ENCODE data around the gene EPYC.

Gene EPYC

DNA sequence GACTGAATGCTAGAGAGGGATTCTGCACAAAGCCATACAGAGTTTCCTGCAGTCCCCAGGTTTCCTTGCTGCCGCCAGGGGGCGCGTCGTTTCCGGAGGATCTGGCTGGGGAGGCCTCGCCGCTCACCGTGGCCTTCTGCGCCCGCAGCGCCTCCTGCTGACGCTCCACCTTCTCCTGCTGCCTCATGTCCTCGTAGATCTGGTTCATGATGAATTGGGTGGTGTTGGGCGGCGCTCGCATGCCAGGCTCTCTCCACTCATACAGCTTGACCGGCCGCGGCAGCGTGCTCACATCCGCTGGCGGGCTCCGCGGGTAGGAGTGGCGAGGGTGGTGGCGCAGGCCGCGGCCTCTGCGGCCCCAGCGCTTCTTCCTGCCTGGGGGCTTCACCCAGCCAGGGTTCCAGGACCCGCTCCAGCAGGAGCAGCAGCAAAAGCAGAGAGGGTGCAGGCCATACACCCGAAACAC, 50.8 kb downstream of the EPYC start:
- FAIRE-seq, result no peak

- FAIRE-seq, result no peak
These were observed 53.2 kb downstream of the EPYC start for GRCh38 chr12:90951432-90952105.

- no peak for FAIRE-seq
These were observed 56.9 kb downstream of the EPYC start for GRCh38 chr12:90947869-90948268.

DNA sequence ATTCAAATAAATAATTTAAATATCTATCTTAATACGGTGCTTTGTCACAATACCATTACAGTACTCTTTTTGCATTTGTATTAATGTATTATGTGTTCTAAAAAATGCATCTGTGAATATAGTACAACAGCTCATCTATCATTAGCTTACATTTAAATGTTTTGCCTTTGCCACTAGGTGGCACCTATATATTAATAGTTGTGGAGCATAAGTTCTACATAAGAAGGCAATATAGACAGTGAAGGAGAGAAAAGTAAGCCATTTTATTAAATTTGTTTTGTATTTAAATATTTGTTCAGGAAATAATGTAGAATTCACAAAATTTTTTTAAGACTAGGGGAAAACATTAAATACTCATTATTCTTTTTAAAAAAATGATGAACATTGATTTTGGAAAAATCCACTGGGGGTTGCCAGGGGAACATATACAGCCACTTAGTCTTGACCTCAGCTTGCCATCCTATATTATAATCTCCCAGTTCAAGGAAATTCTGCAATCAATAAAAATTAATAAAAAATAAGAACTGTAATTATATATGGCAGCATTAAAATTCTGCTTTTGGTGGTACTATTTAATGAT, 59.6 kb downstream of the EPYC start:
- FAIRE-seq, result peak; percentile 98

DNA sequence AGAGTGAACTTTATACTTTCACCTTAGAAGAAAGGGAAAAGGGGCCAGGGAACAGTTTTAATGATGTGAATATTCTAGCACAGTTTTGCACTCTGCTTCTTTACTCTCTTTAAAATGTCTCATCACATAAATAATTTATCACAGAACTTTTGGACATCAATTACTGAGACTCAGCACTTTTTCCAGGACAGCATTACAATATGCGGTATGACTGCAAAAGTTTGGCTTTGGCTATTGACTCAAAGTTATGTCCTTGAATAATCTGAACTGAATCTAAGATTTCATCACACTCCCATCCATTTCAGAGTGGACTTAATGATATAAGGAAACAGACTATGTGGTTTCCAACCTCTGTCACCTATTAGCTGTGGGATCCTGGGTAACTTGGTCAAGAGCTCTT, 61.5 kb downstream of the EPYC start:
- FAIRE-seq, result no peak

DNA sequence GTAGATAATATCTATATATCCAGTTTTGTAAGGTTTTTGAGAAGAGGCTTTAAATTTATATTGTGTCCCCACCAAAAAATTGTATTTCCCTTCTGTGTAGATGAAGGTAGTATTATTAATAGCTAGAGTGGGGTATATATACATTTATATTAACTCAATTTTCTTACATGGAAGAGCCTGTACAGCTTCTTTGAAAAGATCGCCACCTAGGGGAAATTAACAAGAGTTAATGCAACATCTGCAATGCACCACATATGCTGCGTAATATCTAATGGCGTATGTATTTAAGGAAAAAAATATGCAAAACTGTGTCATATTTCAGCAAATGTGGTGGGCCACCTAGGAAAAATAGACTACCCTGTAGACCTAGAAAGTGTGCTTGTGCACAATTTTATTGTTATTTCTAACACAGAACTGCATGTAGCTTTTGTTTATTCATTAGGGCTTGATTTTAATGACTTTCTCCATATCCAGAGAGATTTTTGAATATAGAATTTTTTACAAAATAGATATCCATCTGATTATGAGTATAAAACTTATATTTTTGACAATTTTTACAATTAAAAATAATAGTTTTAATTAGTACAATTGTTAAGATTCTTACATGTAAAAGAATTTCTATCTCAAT, 63.8 kb downstream of the EPYC start:
- peak; percentile 91 for FAIRE-seq

DNA sequence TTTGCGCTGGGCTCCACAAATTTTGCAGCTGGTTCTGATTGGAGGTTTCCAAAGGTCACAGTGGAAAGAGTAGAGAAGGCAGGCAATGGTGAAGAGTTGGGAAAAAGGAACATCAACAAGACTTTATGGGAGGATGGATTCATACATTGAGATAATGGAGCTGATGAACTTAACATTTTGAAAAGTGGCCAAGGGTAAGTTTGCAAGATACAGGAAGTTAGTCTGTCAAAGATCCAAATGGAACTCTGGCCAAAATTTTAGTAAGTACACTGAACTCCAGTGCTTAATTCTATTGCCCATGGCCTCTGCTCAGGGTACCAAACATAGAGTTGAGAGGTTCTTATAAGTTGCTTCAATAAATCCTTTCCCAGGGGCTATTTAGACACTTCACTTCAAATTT, 65.4 kb downstream of the EPYC start:
- no peak for FAIRE-seq

DNA sequence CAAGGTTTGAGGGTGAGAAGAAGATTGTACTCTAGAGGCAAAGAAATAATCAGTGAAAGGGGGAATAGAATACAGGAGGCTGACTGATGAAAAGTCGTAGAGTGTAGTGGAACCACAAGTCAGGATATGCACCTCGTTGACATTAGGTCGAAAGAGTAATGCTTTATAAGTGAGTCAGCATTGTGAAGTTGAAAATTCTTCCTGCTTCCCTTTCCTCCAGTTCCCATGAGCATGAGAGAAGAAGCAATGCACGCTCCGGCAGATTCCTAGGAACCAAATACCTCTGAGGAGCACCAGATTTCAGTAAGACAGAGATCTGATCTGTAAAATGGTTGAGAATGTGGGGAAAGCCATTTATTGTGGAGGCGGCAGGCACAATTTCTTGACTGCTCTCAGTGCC, 66.3 kb downstream of the EPYC start:
- no peak for FAIRE-seq

- FAIRE-seq, result no peak
These were observed 67.1 kb downstream of the EPYC start for GRCh38 chr12:90937651-90938050.

DNA sequence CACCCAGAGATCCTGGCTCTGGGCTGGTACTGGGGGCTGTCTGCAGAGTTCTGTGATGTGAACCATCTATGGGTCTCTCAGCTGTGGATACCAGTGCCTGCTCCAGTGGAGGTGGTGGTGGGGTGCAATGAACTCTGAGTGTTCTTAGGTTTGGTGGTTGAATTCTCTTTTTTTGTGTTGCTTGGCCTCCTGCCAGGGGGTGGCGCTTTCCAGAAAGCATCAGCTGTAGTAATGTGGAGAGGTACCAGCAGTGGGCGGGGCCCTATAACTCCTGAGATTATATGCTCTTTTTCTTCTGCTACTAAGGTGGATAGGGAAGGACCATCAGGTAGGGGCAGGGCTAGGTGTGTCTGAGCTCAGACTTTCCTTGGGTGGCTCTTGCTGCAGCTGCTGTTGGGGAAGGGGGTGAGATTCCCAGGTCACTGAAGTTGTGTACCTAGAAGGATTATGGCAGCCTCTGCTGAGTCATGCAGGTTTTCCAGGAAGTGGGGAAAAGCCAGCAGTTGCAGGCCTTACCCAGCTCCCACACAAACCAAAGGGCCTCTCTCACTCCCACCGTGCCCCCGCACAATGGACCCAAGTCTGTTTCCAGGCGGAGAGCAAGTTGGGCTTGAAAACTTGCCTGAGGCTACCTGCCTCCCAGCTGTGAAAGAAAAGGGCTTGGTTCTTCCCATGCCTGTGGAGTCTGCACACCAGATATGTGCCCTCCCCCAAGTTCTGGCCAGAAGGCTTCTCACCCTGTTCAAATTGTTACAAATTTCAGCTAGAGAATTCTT, 68.4 kb downstream of the EPYC start:
- no peak for FAIRE-seq

DNA sequence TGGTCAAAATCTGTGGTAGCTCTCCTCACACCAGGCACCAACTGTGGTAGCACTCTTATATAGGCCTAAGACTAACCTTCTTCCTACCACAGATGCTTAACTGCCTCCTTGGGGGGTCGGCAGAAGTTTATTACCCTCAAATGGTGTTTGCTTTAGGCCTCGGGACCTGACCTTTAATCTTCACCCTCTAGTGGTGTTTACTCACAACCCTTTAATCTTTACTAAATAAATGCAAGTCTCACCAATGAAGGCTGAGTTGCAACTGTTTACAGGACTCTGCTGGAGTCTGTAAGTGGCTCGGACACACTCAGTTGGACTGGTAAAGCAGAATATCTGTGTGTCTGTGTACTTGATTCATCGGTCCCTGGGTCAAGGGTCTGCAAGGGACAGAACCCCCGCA, 79.2 kb downstream of the EPYC start:
- FAIRE-seq, result no peak

DNA sequence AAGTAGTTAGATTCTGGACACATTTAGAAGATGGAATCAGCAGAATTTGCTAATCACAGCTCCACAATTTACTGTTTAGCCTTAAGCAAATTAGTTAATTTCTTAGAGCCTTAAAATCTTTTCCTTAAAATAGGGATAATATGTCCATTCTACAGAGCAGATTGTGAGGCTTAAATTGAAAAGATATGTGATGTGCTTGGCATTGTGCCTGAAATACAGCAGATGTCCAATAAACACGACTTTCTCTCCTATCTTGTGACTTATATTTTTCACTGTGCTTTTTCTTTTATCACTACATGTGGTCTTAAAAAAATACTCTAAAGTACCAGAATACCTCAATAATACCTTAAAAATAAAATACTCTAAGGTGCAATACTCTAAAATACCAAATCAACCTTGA, 80.4 kb downstream of the EPYC start:
- no peak for FAIRE-seq

DNA sequence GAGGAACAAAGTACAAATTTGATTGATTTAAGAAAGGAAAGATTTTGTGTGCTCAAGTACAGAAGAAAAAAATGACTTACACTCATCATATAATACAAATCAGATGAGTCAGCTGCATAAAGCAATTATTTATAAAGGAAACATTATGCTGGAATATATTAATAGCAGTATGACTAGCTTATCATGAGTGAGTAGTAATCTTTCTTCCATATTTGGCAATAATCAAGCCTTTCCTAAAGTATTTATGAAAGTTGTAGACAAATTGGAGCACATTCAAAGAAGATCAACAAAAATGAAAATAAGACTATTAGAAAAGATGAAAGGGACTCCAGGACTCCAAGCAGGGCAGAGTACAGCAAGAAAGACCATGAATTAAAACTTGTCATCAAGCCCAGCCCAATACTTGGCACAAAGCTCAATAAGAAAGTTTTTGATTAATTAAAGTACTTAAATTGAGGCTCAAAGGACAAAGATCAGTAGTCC, 82.6 kb downstream of the EPYC start:
- FAIRE-seq, result no peak

DNA sequence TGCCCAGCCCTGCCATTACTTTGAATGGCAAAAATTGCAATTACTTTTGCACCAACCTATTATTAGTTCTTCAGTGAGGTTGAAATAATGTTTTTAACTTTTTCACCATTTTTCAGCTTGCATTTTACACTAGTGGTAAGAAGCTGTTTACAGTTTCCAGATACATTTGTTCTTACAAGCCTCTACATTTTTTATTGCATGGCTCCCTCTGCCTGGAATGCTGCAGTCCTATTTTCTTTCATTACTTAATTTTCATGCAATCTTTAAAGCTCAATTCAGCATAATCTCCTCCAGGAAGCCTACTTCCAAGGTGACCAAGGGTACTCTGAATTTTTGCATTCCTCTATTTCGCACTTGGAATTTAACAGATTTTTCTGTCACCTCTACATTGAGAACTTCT, 83.2 kb downstream of the EPYC start:
- FAIRE-seq, result no peak

DNA sequence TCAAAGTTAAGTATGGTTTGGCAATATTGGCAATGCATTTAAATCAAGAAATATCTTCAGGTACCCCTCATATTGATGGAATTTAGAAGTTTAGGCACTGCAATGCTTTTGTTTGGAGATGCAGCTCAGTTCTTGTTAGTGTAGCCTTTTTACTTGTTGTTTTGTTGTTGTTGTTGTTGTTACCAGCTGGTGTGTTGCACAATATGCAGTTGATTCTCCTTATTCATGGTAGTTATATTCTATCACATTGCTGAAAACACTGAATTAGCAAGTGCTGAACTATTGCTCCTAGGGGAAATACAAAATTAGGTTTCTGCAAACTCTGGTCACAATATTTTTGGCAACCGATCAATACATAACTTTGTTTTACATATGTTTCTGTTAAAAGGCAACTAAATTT, 84.5 kb downstream of the EPYC start:
- no peak for FAIRE-seq

DNA sequence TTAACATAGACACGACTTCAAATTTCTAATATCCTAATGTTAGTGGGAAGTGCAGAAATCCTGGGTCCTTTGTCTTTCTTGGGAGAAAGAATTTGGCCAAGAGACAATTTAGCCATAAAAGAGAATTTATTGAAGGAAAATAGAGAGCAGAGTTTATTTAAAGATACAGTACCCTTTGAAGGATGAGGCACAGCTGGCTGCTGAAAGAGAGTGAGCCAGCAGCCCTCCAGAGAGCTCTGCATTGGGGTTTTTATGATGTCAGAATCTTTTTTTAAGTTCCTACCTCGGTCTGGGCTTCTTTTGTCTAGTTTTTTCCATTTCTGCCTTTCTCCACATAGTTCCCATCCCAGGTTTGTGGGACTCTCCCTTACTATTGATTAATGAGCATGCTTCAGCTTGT, 87.3 kb downstream of the EPYC start:
- no peak for FAIRE-seq

DNA sequence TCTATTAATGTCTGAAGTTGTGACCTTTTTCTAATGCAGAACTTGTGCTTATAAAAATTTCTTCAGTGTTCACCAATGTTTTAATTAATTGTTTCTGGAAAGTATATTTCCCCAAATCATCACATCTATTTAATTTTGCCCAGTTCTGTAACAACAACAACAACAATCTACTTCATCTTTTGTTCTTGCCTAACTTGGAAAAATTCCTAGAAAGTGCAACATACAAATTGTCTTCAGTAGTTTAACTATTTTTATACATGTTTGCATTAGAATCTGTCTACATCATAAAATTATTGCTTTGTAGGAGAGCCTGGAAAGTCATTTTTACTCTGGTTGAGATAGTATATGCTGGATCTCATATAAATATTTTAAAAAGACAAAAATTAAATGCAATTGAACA, 88.3 kb downstream of the EPYC start:
- FAIRE-seq, result no peak

GRCh38 chr12:90915353-90915752, 89.4 kb downstream of the EPYC start:
- no peak for FAIRE-seq

All from TTC549 (cell line).